HEK293 (cell line): Measurements from ENCODE around the gene TMEM232.

Experiments
- CTCF ChIP-seq: fragments of 450-650 bp; formaldehyde crosslinking; IDR thresholded peaks from 2 replicates; pipeline ENCODE4 v1.5.1; 2016; ENCODE audit warnings: missing biosample characterization, missing genetic modification characterization
- REPIN1 ChIP-seq: fragments of 450-650 bp; formaldehyde crosslinking; IDR thresholded peaks from 2 replicates; pipeline ENCODE4 v1.5.1; 2017; ENCODE audit warnings: missing biosample characterization, missing genetic modification characterization, low read depth
- TSHZ1 ChIP-seq: fragments of 450-650 bp; formaldehyde crosslinking; IDR thresholded peaks from 2 replicates; pipeline ENCODE4 v1.5.1; 2016; ENCODE audit warnings: missing biosample characterization, missing genetic modification characterization, borderline replicate concordance
- YY1 ChIP-seq: fragments of 450-650 bp; formaldehyde crosslinking; IDR thresholded peaks from 2 replicates; pipeline ENCODE4 v1.5.1; 2018; ENCODE audit warnings: missing biosample characterization, missing genetic modification characterization
- ZBTB7A ChIP-seq: fragments of 450-650 bp; formaldehyde crosslinking; IDR thresholded peaks from 2 replicates; pipeline ENCODE4 v1.5.1; 2016; ENCODE audit warnings: low read depth, missing biosample characterization, missing genetic modification characterization
- ZFP37 ChIP-seq: fragments of 450-650 bp; formaldehyde crosslinking; IDR thresholded peaks from 2 replicates; pipeline ENCODE4 v1.5.1; 2016; ENCODE audit warnings: missing biosample characterization, missing genetic modification characterization
- ZNF274 ChIP-seq, 2 experiments: fragments of 200-500 bp in 1 of 2; fragments of 450-650 bp in 1 of 2; sonication (Bioruptor generic) in 1 of 2; formaldehyde crosslinking in 1 of 2; IDR thresholded peaks; 2 replicates each; pipeline versions ENCODE4 v1.5.1 to v1.6.1; 2014 to 2016; ENCODE audit warnings: borderline replicate concordance in 1 of 2, inconsistent platforms in 1 of 2, low read length in 1 of 2, missing biosample characterization in 1 of 2, missing genetic modification characterization in 1 of 2
- ZNF660 ChIP-seq: fragments of 450-650 bp; IDR thresholded peaks from 2 replicates; pipeline ENCODE4 v1.5.1; 2018; ENCODE audit warnings: missing biosample characterization, mild to moderate bottlenecking, missing genetic modification characterization
- TF ChIP-seq, protein P1 (sequence below): fragments of 450-650 bp; formaldehyde crosslinking; IDR thresholded peaks from 2 replicates; pipeline ENCODE4 v1.5.1; 2016; ENCODE audit warnings: missing biosample characterization, missing genetic modification characterization
- TF ChIP-seq, protein P2 (sequence below): sonication (generic); formaldehyde crosslinking; IDR thresholded peaks from 2 replicates; pipeline ENCODE4 v1.8.1; 2022; ENCODE audit warnings: mild to moderate bottlenecking, moderate library complexity, missing genetic modification reagents

- TF ChIP-seq, protein P1, sequence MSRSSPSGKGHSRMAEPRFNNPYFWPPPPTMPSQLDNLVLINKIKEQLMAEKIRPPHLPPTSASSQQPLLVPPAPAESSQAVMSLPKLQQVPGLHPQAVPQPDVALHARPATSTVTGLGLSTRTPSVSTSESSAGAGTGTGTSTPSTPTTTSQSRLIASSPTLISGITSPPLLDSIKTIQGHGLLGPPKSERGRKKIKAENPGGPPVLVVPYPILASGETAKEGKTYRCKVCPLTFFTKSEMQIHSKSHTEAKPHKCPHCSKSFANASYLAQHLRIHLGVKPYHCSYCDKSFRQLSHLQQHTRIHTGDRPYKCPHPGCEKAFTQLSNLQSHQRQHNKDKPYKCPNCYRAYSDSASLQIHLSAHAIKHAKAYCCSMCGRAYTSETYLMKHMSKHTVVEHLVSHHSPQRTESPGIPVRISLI (tag by site-specific recombination) = no peak
- TF ChIP-seq TSHZ1 (no peak), YY1 (tag by site-specific recombination) (no peak), ZNF660 (tag by site-specific recombination) (no peak), ZFP37 (tag by site-specific recombination) (no peak), CTCF (no peak), ZBTB7A (no peak), REPIN1 (tag by site-specific recombination) (no peak), ZNF274 (IDR thresholded peaks at IDR 0.05; ENCODE audit: low read length) (no peak), ZNF274 (tag by site-specific recombination; IDR thresholded peaks at IDR 0.05; ENCODE audit: borderline replicate concordance) (no peak)
- TF ChIP-seq, protein P2, sequence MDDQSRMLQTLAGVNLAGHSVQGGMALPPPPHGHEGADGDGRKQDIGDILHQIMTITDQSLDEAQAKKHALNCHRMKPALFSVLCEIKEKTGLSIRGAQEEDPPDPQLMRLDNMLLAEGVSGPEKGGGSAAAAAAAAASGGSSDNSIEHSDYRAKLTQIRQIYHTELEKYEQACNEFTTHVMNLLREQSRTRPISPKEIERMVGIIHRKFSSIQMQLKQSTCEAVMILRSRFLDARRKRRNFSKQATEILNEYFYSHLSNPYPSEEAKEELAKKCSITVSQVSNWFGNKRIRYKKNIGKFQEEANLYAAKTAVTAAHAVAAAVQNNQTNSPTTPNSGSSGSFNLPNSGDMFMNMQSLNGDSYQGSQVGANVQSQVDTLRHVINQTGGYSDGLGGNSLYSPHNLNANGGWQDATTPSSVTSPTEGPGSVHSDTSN (CRISPR knock-in tag) = no peak
These were observed 102.6 kb downstream of the TMEM232 start for GRCh38 chr5:110623874-110624273.
